Measurements from ENCODE around the gene ADAMTSL1.

Gene ADAMTSL1

GRCh38 chr9:18473652-18474279, at the start of gene ADAMTSL1:
TSS of gene ADAMTSL1 (plus strand) at chr9:18474153. CDS start at chr9:18474233, 80 bp downstream.
- Histone ChIP-seq H3K27ac (ENCODE audit: extremely low read depth, low read depth, low read length) (no peak within 1 kb of the TSS), H3K4me3 (ENCODE audit: low read depth, low read length) (peak within 1 kb of the TSS; percentile 17), H3K36me3 (ENCODE audit: control insufficient read depth in 2 of 2, insufficient read depth in 1 of 2, low read length in 2 of 2) (no peaks in the 10 kb centered on the region), H3K9me3 (ENCODE audit: control insufficient read depth, insufficient read depth, low read depth, low read length) (no peaks in the 10 kb centered on the region), H3K4me1 (ENCODE audit: control insufficient read depth, insufficient read depth, low read length) (no peaks in the 10 kb centered on the region)
- ChIA-PET POLR2A (no interaction called here), CTCF (interaction anchor here (0.6 kb wide), 1 partner anchor 9 kb away, joined by 3 read pairs; no protein-coding TSS in a partner anchor)
- TF ChIP-seq ZXDB (tag by site-specific recombination; IDR thresholded peaks at IDR 0.05) (no peak), PRDM4 (tag by site-specific recombination; IDR thresholded peaks at IDR 0.05) (no peak), TRIM28 (IDR thresholded peaks at IDR 0.05; ENCODE audit: borderline replicate concordance, low read length) (no peak), INSM2 (tag by site-specific recombination; IDR thresholded peaks at IDR 0.05) (no peak), ZNF843 (tag by site-specific recombination; IDR thresholded peaks at IDR 0.05) (no peak), ZNF621 (tag by site-specific recombination; IDR thresholded peaks at IDR 0.05) (no peak), GLI4 (tag by site-specific recombination; IDR thresholded peaks at IDR 0.05) (no peak), YY2 (tag by site-specific recombination; IDR thresholded peaks at IDR 0.05) (no peak), ZNF654 (tag by site-specific recombination; IDR thresholded peaks at IDR 0.05; ENCODE audit: low read depth) (no peak), ZNF114 (tag by site-specific recombination; IDR thresholded peaks at IDR 0.05) (no peak), FEZF1 (tag by site-specific recombination; IDR thresholded peaks at IDR 0.05) (0 out of 2 replicates have a peak, but pooled peaks have one; percentile 14), ZNF184 (tag by site-specific recombination; IDR thresholded peaks at IDR 0.05) (no peak), ZNF792 (tag by site-specific recombination; IDR thresholded peaks at IDR 0.05) (no peak), ZNF747 (tag by site-specific recombination; IDR thresholded peaks at IDR 0.05) (no peak), ZNF335 (tag by site-specific recombination; conservative IDR thresholded peaks at IDR 0.05) (no peak), ZNF585B (tag by site-specific recombination; IDR thresholded peaks at IDR 0.05) (no peak), ZSCAN23 (tag by site-specific recombination; IDR thresholded peaks at IDR 0.05) (no peak), ZNF530 (tag by site-specific recombination; IDR thresholded peaks at IDR 0.05; ENCODE audit: low read depth) (no peak), PBX3 (CRISPR knock-in tag; IDR thresholded peaks at IDR 0.05) (no peak), ZNF776 (tag by site-specific recombination; IDR thresholded peaks at IDR 0.05; ENCODE audit: borderline replicate concordance) (no peak), ZNF292 (tag by site-specific recombination; IDR thresholded peaks at IDR 0.05; ENCODE audit: borderline replicate concordance, low read depth) (no peak), ZNF600 (tag by site-specific recombination; IDR thresholded peaks at IDR 0.05) (no peak), ZNF280D (tag by site-specific recombination; IDR thresholded peaks at IDR 0.05) (no peak), ZNF660 (tag by site-specific recombination; IDR thresholded peaks at IDR 0.05) (no peak), GFI1B (tag by site-specific recombination; IDR thresholded peaks at IDR 0.05) (no peak), ZNF664 (tag by site-specific recombination; IDR thresholded peaks at IDR 0.05) (no peak), ZNF274 (IDR thresholded peaks at IDR 0.05; ENCODE audit: low read length) (no peak), ZNF274 (tag by site-specific recombination; IDR thresholded peaks at IDR 0.05; ENCODE audit: borderline replicate concordance) (no peak), ZBTB20 (tag by site-specific recombination; IDR thresholded peaks at IDR 0.05) (peak; percentile 43; the same call in 1 of the 2 replicates), ZNF16 (tag by site-specific recombination; IDR thresholded peaks at IDR 0.05; ENCODE audit: low read depth) (no peak)
